SK-N-SH (cell line): ENCODE results near the gene USP47. TPM values are rescaled to one million over a fixed set of nuclear protein-coding genes. Genes with fewer than 3 reads are reported as not detected.

Experiments used
- CTCF ChIA-PET: fragments of 300-600, 350-600 bp; formaldehyde crosslinking; extraction: SDS; loops from one replicate; lab custom pipeline; 2021; lab: Yijun Ruan, JAX
- POLR2A ChIA-PET: fragments of 350-600 bp; sonication (Branson Sonifier 250); formaldehyde crosslinking; extraction: SDS; loops from one replicate; lab custom pipeline; 2020; ENCODE audit warnings: antibody characterized with exemption, inconsistent platforms; lab: Yijun Ruan, JAX
- DNase-seq: peaks from one replicate; pipeline ENCODE4 v3.0.0; 2012
- H2AFZ ChIP-seq: fragments of 200-600 bp; sonication (generic); 2 replicates; pipeline ENCODE4 v1.8.1; 2016; ENCODE audit warnings: antibody characterized with exemption, mild to moderate bottlenecking, low read depth
- H3F3A ChIP-seq: fragments of 200-600 bp; sonication (generic); replicated peaks from 2 replicates; pipeline ENCODE3; 2016; ENCODE audit warnings: antibody characterized with exemption, mild to moderate bottlenecking; ENCODE audit not compliant: insufficient read depth
- H3K27ac ChIP-seq, 2 experiments: fragments of 200-500 bp in 1 of 2; fragments of 200-600 bp in 1 of 2; sonication (Bioruptor generic) in 1 of 2; sonication (generic), shearing (Covaris generic) in 1 of 2; 2 replicates each; pipeline versions ENCODE4 v1.5.1 to v1.6.1; 2014 to 2016; ENCODE audit warnings: low read depth in 2 of 2, inconsistent platforms in 1 of 2, low read length in 1 of 2, mild to moderate bottlenecking in 1 of 2, mixed read lengths in 1 of 2
- H3K27me3 ChIP-seq: fragments of 200-600 bp; sonication (generic), shearing (Covaris generic); 2 replicates; pipeline ENCODE4 v1.6.1; 2016; ENCODE audit warnings: mixed run types; ENCODE audit not compliant: insufficient read depth
- H3K36me3 ChIP-seq, 2 experiments: fragments of 200-500 bp in 1 of 2; fragments of 200-600 bp in 1 of 2; sonication (Bioruptor generic) in 1 of 2; sonication (generic) in 1 of 2; replicated peaks in 1 of 2; 2 replicates each; pipeline versions ENCODE3 to v1.5.1; 2014 to 2016; ENCODE audit warnings: low read length in 1 of 2, mild to moderate bottlenecking in 1 of 2; ENCODE audit not compliant: insufficient read depth in 2 of 2, control insufficient read depth in 1 of 2
- H3K4me1 ChIP-seq, 2 experiments: fragments of 200-500 bp in 1 of 2; fragments of 200-600 bp in 1 of 2; sonication (Bioruptor generic) in 1 of 2; sonication (generic), shearing (Covaris generic) in 1 of 2; 2 replicates each; pipeline versions ENCODE4 v1.5.1 to v1.6.1; 2014 to 2016; ENCODE audit warnings: low read depth in 1 of 2, low read length in 1 of 2, mixed run types in 1 of 2; ENCODE audit not compliant: insufficient read depth in 2 of 2, control insufficient read depth in 1 of 2
- H3K4me2 ChIP-seq: fragments of 200-600 bp; sonication (generic), shearing (Covaris generic); 2 replicates; pipeline ENCODE4 v1.6.1; 2017; ENCODE audit warnings: mixed run types
- H3K4me3 ChIP-seq, 2 experiments: fragments of 200-500 bp in 1 of 2; fragments of 200-600 bp in 1 of 2; sonication (Bioruptor generic) in 1 of 2; sonication (generic), shearing (Covaris generic) in 1 of 2; 2 replicates each; pipeline versions ENCODE4 v1.5.1 to v1.8.1; 2014 to 2016; ENCODE audit warnings: low read depth in 2 of 2, inconsistent platforms in 1 of 2, low read length in 1 of 2, mild to moderate bottlenecking in 1 of 2, mixed read lengths in 1 of 2, moderate library complexity in 1 of 2
- H3K79me2 ChIP-seq: fragments of 200-600 bp; sonication (generic); 2 replicates; pipeline ENCODE4 v1.8.1; 2017; ENCODE audit warnings: mild to moderate bottlenecking; ENCODE audit not compliant: insufficient read depth
- H3K9ac ChIP-seq: fragments of 200-600 bp; sonication (generic); 2 replicates; pipeline ENCODE4 v1.6.1; 2017; ENCODE audit warnings: mixed run types
- H3K9me2 ChIP-seq: fragments of 200-600 bp; sonication (generic); 2 replicates; pipeline ENCODE4 v1.6.1; 2017; ENCODE audit warnings: mixed run types
- H3K9me3 ChIP-seq: fragments of 200-600 bp; sonication (generic); 2 replicates; pipeline ENCODE4 v1.6.1; 2017; ENCODE audit warnings: mixed run types, mild to moderate bottlenecking, moderate library complexity
- H4K20me1 ChIP-seq: fragments of 200-600 bp; sonication (generic); 2 replicates; pipeline ENCODE4 v1.6.1; 2017; ENCODE audit warnings: mild to moderate bottlenecking, mixed run types; ENCODE audit not compliant: insufficient read depth
- EP300 ChIP-seq, 2 experiments: IDR thresholded peaks; 2 replicates each; pipeline versions ENCODE4 v1.4.0 to v1.6.1; 2012; ENCODE audit warnings: borderline replicate concordance in 1 of 2, low read depth in 1 of 2, low read length in 1 of 2
- FOSL2 ChIP-seq: IDR thresholded peaks from 2 replicates; pipeline ENCODE4 v1.4.0; 2012; ENCODE audit warnings: low read depth, mild to moderate bottlenecking, moderate library complexity, borderline replicate concordance
- FOXJ3 ChIP-seq: sonication (generic); formaldehyde crosslinking; IDR thresholded peaks from 2 replicates; pipeline ENCODE4 v1.5.1; 2020; ENCODE audit warnings: mild to moderate bottlenecking, missing genetic modification reagents
- GATA2 ChIP-seq: sonication (generic); formaldehyde crosslinking; IDR thresholded peaks from 2 replicates; pipeline ENCODE4 v1.5.0; 2020; ENCODE audit warnings: mild to moderate bottlenecking, missing genetic modification reagents
- MEF2A ChIP-seq: IDR thresholded peaks from 2 replicates; pipeline ENCODE4 v1.4.0; 2012; ENCODE audit warnings: low read depth, borderline replicate concordance
- MXI1 ChIP-seq: IDR thresholded peaks from 2 replicates; pipeline ENCODE4 v1.6.1; 2012; ENCODE audit warnings: mild to moderate bottlenecking, low read depth, low read length, improper control_type of control experiment
- NFIC ChIP-seq: IDR thresholded peaks from 2 replicates; pipeline ENCODE4 v1.4.0; 2012; ENCODE audit warnings: borderline replicate concordance
- RXRA ChIP-seq: IDR thresholded peaks from 2 replicates; pipeline ENCODE4 v1.4.0; 2012; ENCODE audit warnings: low read depth, mild to moderate bottlenecking, borderline replicate concordance
- TEAD4 ChIP-seq: IDR thresholded peaks from 2 replicates; pipeline ENCODE4 v1.4.0; 2012; ENCODE audit warnings: mild to moderate bottlenecking, borderline replicate concordance; ENCODE audit not compliant: insufficient read depth
- USF1 ChIP-seq: IDR thresholded peaks from 2 replicates; pipeline ENCODE4 v1.4.0; 2012; ENCODE audit warnings: low read depth, borderline replicate concordance
- USF2 ChIP-seq: fragments of 150-350 bp; IDR thresholded peaks from 2 replicates; pipeline ENCODE4 v1.6.1; 2017; ENCODE audit warnings: antibody characterized with exemption, low read length, low read depth, borderline replicate concordance
- YY1 ChIP-seq: IDR thresholded peaks from 2 replicates; pipeline ENCODE4 v1.4.0; 2012; ENCODE audit warnings: low read depth, mild to moderate bottlenecking
- WGBS: methylation state at CpG from one replicate; pipeline ENCODE4 v1.1.6; 2017; ENCODE audit warnings: low lambda C conversion rate; 5-methylcytosine and 5-hydroxymethylcytosine counted together
- polyA plus RNA-seq, 3 experiments: library from polyadenylated mRNA; depleted of rRNA; stranded (reverse); fragments of >200 nt; gene quantifications; 2 replicates each; pipeline ENCODE4 v1.2.3, GENCODE V29; 2012

USP47 gene
- polyA plus RNA-seq, 1 of the 3 experiments (the other 2 are of a cell fraction) = 10.3 TPM

DNA sequence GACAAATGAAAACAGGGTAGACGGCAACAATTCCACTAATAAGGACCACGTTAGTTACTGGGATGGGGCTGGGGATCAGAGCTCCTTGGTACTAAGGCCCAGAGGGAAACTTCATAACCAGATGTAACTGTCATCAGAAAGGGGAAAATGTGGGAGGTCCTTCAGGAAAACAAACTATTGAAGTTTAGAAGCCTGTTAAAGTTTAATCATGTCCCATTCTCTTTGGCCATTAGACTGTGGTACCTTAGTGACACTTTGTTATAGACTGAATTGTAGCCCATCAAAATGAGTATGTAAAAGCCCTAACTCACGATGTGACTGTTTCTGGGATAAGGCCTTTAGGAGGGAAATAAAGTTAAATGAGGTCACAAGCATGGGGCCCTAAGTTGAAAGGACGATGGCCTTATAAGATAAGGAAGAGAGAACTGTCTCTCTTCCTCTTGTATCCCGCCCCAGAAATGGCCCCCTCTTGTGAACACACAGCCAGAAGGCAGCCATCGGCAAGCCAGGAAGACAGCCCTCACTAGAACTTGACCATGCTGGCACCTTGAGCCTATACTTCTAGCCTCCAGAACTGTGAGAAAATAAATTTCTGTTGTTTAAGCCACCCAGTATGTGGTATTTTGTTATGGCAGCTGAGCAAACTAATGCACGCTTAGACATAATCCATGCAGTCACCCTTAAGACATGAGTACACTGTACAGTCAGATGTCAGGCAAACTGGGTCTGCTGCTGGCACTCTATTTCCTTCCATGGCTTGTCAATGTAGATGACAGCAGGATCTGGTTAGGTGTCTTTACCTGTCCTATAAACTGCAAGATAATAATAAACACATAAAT, 26.9 kb upstream of the USP47 start:
- Histone ChIP-seq H3K79me2 (no peaks in the 10 kb centered on the region), H3K27me3 (no peaks in the 10 kb centered on the region), H3F3A (peaks cover 14% of the 10 kb centered on the region), H3K9ac (no peak overlapping the region), H3K9me2 (no peaks in the 10 kb centered on the region), H3K4me2 (no peak overlapping the region), H3K4me1 (no peaks in the 10 kb centered on the region), H3K9me3 (no peaks in the 10 kb centered on the region), H3K36me3 (peaks cover 0 to 3% of the 10 kb centered on the region in 2 experiments)
- 85% methylated on average over 7 of the region's 7 CpGs for WGBS
- ChIA-PET POLR2A (interaction anchor here (1.7 kb wide), 1 partner anchor 26 kb away, joined by 4 read pairs; no protein-coding TSS in a partner anchor), CTCF (no interaction called here)
- TF ChIP-seq MEF2A = no peak
- TF ChIP-seq USF2 = no peak
- no peak for TF ChIP-seq FOXJ3 (CRISPR knock-in tag)
- TF ChIP-seq GATA2 (CRISPR knock-in tag) = no peak
- no peak for TF ChIP-seq NFIC
- TF ChIP-seq EP300 (IDR thresholded peaks at IDR 0.05; ENCODE audit: borderline replicate concordance in 1 of 2, low read depth in 1 of 2, low read length in 1 of 2) = no peak
- no peak for TF ChIP-seq RXRA
- TF ChIP-seq FOSL2 = no peak
- TF ChIP-seq USF1 = no peak
- TF ChIP-seq MXI1 = no peak
- TF ChIP-seq YY1 = no peak
- no peak for TF ChIP-seq TEAD4
- TF ChIP-seq, all 33 proteins: peak for 0
- Histone ChIP-seq H2AFZ (no peak overlapping the region), H3K27ac (no peak overlapping the region), H3K4me3 (no peak overlapping the region), H4K20me1 (no peaks in the 10 kb centered on the region)
- no peak for DNase-seq

GRCh38 chr11:11816511-11817314, 25.1 kb upstream of the USP47 start:
- Histone ChIP-seq H2AFZ (no peak overlapping the region), H3K4me3 (no peak overlapping the region), H3K27ac (no peak overlapping the region), H3K9me3 (no peaks in the 10 kb centered on the region), H3K79me2 (no peaks in the 10 kb centered on the region), H3K9ac (no peak overlapping the region), H3K27me3 (no peaks in the 10 kb centered on the region), H3K9me2 (no peaks in the 10 kb centered on the region), H3K4me2 (no peak overlapping the region), H3K4me1 (no peaks in the 10 kb centered on the region), H4K20me1 (no peaks in the 10 kb centered on the region), H3K36me3 (peaks cover 0 to 3% of the 10 kb centered on the region in 2 experiments), H3F3A (peaks cover 14% of the 10 kb centered on the region)
- 51% methylated on average over 2 of the region's 2 CpGs for WGBS
- no peak for TF ChIP-seq YY1
- no peak for TF ChIP-seq NFIC
- no peak for DNase-seq
- CTCF ChIA-PET = interaction anchor here (1.0 to 1.2 kb wide), 2 partner anchors 12 to 15 kb away, joined by 3 read pairs; no protein-coding TSS in a partner anchor
- POLR2A ChIA-PET = no interaction called here
